NB4 (cell line): ENCODE results near the gene DNAJC22.

ENCODE experiments used
- POLR2A ChIP-seq: IDR thresholded peaks from 2 replicates; pipeline ENCODE4 v1.6.1; 2011; ENCODE audit warnings: mild to moderate bottlenecking; ENCODE audit not compliant: insufficient read length; ENCODE audit errors: extremely low read depth
- TF ChIP-seq, protein P1 (sequence below): IDR thresholded peaks from one replicate; pipeline ENCODE4 v1.5.1; 2012; ENCODE audit warnings: low read depth, low read length
- TF ChIP-seq, protein P2 (sequence below): IDR thresholded peaks from 2 replicates; pipeline ENCODE4 v1.6.1; 2011; ENCODE audit warnings: low read depth, low read length

DNA sequence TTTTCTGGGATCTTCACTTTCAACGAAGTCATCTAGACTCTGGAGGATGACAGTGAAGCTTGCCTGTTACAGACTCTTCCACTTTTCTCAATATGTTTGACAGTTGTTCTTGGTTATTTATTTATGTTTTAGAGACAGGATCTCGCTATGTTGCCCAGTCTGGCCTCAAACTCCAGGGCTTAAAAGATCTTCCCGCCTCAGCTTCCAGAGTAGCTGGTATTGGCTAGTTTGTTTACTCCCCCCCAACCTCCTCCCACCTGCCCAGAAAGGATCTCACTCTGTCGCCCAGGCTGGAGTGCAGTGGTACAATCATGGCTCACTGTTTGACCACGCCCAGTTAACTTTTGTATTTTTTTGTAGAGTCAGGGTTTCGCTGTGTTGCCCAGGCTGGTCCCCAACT is 23.9 kb downstream of the DNAJC22 start:
- TF ChIP-seq, protein P1, sequence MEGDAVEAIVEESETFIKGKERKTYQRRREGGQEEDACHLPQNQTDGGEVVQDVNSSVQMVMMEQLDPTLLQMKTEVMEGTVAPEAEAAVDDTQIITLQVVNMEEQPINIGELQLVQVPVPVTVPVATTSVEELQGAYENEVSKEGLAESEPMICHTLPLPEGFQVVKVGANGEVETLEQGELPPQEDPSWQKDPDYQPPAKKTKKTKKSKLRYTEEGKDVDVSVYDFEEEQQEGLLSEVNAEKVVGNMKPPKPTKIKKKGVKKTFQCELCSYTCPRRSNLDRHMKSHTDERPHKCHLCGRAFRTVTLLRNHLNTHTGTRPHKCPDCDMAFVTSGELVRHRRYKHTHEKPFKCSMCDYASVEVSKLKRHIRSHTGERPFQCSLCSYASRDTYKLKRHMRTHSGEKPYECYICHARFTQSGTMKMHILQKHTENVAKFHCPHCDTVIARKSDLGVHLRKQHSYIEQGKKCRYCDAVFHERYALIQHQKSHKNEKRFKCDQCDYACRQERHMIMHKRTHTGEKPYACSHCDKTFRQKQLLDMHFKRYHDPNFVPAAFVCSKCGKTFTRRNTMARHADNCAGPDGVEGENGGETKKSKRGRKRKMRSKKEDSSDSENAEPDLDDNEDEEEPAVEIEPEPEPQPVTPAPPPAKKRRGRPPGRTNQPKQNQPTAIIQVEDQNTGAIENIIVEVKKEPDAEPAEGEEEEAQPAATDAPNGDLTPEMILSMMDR: no peak
- TF ChIP-seq POLR2A: no peak
- TF ChIP-seq, protein P2, sequence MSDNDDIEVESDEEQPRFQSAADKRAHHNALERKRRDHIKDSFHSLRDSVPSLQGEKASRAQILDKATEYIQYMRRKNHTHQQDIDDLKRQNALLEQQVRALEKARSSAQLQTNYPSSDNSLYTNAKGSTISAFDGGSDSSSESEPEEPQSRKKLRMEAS: no peak
